Umbilical cord (tissue), 2 donors: ENCODE measurements around the gene ZC3HAV1L. TPM values are rescaled to one million over a fixed set of nuclear protein-coding genes. Genes with fewer than 3 reads are reported as not detected.
"Not testable (repeated sequence)": the region's sequence is repeated elsewhere in the genome, so short reads cannot be mapped to it uniquely, and the experiment has no call there.

Experiments
- DNase-seq: peaks from one replicate; pipeline ENCODE4 v3.0.0-alpha.2; 2015; ENCODE audit warnings: low spot score
- total RNA-seq: library from RNA; depleted of rRNA; stranded (reverse); fragments of >200 nt; gene quantifications from one replicate; pipeline ENCODE4 v1.2.3, GENCODE V29; 2014; ENCODE audit warnings: low replicate concordance; ENCODE audit not compliant: insufficient read depth

The ZC3HAV1L gene
- 28.9 TPM for total RNA-seq

DNA sequence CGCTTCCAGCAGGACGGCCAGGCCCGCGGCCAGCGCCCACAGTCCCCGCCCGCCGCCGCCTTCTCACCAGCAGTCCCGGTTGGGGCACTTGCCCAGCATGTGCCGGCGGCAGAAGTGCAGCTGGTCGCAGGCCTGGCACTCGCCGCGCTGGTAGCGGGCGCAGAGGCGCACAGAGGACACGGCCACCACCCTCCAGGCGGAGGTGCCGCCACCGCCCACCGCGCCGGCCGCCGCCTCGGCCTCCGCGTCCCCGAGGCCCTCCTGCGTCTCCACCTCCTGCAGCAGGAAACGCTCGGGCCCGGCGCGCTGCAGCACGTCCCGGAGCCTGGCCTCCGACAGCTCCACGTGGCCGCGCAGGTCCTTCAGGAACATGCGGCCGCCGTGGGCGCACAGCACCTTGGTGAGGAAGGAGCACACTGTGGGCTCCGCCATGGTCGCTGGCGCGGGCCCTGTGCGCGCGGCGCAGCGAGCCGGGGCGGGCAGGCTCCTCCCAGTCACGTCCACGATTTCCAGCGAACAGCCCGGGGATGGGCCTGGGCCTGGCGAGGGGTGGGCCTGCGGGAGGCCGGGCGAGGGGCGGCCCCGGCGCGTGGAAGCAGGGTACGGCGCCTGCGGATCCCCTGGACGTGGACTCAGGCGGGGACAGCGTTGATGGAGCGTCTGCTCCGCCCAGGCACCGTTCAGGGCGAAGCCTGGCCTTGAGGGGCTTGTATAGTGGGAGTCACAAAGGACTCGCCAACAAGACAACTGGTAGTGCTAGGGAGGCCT, at the start of gene ZC3HAV1L:
Gene ZC3HAV1L (minus strand): TSS at position 457 of the 768 bp plus-strand sequence. CDS start 25 bp downstream, at position 432.
- DNase-seq: peak; percentile 88

DNA sequence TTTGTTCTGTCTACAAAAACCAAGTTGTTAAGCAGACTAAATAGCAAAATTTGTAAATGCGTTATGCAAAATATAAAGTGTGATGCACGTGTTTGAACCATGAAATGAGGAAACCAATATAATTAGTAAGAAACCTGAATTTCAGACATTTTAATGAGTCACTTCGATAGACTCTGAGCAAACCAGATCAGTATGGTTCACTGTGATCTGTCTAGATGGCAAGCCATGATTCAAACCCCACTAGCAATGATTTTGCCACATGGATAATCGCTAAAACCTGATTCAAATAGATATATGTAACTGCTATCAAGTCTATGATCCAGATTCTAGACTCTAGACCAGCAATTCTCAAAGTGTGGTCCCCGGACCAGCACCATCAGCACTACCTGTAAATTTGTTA, 48.9 kb upstream of the ZC3HAV1L start:
- DNase-seq: no peak

DNA sequence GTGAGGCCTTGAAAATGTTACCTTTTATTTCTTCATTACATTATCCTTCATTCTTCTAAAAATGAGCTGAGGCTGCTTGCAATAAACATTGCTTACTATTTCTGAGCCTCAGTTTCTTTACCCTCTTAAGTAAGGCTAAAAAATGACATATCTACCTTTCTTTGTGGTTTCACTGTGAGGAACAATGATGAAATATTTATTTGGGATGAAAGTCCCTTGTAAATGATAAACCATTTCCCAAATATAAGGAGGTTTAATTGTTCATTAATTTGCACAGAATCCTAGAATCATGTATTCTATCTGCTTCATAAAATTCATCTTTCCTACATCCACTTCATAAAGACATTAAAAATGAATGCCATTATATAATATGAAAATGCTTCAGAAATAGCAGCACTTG, 45.7 kb upstream of the ZC3HAV1L start:
- no peak for DNase-seq

DNA sequence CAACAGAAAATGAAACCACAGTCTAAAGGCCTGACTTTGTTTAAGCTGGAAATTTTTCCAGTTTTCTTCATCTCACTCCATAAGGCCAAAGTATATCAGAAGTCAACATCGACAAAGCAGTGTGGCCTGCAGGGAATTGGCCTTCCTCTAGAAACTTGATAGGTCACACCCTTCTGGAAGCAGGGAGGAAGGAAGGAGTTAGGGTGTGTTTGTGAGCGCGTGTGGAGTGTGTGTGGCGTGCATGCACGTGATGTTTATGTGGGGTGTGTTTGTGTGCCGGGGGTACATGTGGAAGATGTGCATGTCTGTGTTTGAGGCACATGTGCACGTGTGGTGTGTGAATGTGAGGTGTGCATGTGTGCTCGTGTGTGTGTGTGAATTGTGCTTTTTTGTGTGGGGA, 45.1 kb upstream of the ZC3HAV1L start:
- DNase-seq: no peak

DNA sequence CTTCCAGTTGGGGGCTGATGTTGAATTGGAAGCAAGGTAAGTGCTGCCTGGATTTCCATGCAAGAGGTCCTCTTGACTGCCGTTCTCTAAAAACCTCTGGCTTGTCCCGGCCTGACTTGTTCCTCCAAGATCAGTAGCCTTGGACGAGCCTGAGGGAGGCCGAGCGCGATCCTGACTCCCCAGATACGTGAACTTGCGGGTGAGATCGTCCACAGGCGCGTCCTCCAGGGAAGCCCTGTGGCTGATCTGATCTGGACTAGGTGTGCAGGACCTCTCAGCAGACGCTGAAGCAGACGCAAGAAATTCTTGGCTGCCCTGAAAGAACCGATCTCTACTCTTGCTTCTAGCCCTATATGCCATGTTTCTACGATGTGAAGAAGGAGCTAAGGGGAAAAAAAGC, 44.0 kb upstream of the ZC3HAV1L start:
- no peak for DNase-seq

DNA sequence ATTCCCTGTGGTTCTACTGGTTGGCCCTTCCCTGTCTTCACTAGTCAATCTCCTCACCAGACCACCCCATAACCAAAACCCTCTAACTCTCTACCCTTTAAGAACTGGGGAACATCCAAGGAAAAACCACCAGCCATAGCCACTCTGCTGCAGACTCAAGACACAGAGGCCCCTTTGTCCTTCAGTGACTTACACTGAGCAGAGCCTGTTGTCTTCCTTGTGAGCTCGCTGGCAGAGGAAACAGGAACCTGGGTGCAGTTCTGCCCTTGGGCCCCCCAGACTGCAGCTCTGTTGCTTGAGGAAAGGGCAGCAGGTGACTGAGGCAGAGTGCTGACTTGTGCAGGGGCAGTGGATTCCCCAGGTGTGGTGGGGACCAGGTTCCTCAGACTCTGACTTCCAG, 43.1 kb upstream of the ZC3HAV1L start:
- no peak for DNase-seq

DNA sequence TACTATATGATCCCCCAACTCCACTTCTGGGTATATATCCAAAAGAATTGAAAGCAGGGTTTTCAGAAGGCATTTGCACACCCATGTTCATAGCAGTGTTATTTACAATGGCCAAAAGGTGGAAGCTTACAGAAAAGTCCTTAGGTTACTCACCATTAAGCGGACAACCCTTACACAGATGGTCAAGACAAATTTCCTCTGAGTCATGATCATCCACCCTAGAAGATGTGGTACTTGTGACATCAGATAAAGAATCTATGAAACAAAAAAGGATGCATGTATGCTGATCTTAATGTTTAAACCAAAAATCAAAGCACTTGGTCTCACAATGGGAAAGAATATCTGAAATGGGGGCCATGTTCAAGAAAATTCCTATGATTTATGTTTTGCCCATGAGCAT, 42.6 kb upstream of the ZC3HAV1L start:
- no peak for DNase-seq

DNA sequence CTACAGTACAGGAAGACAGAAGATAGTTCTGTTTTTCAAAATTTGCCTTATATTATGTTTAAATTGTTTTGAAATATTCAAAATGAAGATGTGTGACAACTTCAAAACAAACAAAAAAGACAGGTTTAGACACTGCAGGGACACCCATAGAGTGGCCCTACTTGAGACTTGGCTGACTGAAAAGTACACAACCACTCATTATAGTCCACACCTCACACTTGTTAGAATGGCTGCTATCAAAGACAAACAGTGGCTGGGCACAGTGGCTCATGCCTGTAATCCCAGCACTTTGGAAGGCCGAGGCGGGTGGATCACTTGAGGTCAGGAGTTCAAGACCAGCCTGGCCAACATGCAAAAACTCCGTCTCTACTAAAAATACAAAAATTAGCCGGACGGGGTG, 41.9 kb upstream of the ZC3HAV1L start:
- DNase-seq: not testable (repeated sequence)

DNA sequence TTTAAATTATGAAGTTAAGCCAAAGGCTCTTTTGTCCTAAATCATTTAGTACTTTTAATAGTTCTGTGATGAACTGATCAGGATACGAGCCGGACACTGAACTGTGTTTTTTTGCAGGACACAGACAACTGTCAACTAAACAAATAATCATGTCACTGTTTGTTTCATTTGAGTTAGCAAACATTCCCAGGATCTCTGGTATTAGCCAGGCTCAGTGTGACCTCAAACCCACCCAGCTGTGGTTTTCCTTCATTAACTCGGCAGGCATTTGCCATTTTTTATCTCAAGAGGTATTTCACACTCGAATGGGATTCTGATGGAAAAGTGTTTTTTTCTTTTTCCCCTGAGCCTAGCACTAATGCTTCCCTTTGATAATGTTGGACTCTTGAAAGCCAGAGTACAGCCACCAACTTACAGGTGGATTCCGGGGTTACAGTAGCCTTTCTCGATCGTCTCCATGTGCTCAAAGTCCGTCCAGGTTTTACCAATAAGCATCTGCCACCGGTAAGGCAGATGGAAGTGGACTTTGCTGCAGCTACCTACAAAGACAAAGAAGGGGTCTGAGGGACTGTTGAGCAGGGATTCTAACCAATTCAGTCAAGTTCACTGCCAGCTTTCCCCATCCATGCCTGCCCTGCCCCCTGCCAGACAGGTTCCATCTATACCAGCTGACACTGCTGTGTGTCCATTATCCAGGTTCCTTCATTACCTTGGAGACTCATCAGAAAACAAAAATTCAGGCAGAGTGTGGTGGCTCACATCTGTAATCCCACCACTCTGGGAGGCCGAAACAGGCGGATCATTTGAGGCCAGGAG, 40.2 kb upstream of the ZC3HAV1L start:
- DNase-seq: no peak

GRCh38 chr7:139075031-139075652, 39.3 kb upstream of the ZC3HAV1L start:
- DNase-seq: peak; percentile 84

GRCh38 chr7:139072796-139073195, 37.0 kb upstream of the ZC3HAV1L start:
- no peak for DNase-seq

- no peak for DNase-seq
Observed at GRCh38 chr7:139071680-139072079, 35.8 kb upstream of the ZC3HAV1L start.

GRCh38 chr7:139068544-139069399, 32.9 kb upstream of the ZC3HAV1L start:
- DNase-seq: no peak

- no peak for DNase-seq
Observed at GRCh38 chr7:139066315-139066714, 30.5 kb upstream of the ZC3HAV1L start.

DNA sequence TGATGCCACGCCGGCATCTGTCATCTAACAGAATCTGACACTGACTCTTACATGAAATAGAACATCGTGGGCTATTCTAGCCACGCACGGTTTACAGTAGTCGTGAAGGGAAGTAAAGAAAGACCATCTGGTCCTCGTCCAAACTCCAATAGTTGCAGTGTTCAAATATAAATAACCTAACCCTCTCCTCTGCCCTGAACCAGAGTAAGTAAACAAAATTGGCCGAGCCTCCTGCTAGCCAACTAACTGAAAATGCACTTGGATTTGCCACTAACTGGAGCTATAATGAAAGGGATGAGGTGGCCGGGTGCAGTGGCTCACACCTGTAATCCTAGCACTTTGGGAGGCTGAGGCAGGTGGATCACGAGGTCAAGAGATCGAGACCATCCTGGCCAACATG, 29.5 kb upstream of the ZC3HAV1L start:
- no peak for DNase-seq

- no peak for DNase-seq
Observed at GRCh38 chr7:139061416-139061815, 25.6 kb upstream of the ZC3HAV1L start.

GRCh38 chr7:139060695-139061237, 24.9 kb upstream of the ZC3HAV1L start:
- no peak for DNase-seq

DNA sequence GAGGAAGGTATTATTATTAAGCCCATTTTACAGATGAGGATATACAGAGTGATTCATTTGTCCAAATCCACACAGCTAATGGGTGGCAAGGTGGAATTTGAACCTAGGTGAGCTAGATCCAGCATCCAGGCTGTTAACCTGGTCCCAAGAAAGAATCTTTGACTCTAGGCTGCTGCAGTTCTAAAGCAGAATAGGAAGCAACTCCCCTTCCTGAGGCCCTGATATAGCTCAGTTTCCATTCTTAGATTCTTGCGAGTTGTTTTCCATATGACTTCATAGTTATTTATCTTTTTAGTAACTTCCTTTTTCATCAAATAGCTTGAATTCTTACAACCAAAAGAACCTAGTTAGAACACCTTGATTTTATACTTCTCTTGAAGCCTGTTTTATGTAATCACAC, 24.1 kb upstream of the ZC3HAV1L start:
- DNase-seq: peak; percentile 15

DNA sequence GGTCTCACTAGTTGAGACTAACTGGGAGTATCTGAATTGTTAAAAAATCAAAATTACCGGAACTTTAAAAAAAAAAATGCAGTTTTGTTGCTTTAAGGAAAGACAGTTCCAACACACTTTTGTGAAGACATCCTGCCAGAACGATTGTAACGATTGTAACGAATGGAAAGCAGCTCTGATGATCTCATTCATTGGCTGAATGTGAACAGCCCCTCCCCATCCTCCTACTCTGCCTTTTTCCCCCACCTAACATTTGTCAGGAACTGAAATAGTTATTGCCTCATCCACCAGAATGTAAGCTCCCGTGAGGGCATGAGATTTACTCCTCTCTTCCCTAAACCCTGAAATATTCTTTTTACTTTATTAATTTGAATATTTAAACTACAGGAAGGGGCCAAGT, 23.1 kb upstream of the ZC3HAV1L start:
- DNase-seq: peak; percentile 10

DNA sequence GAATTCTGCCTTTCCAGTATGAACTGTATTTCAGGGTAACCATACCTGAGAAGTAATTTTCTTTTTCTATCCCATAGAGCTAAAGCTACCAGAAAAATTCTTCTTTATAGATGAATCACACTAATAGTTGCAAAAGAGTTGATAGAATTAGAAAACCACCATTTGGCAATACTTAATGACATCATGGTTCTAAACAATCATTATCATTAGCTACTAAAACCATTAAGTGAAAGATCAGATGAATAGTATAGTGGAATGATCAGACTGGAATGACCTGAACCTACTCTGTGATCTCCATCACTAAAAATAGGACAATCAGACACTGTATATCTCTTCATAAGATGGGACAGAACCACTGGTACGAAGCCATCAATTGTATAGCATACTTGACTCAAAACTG, 19.8 kb upstream of the ZC3HAV1L start:
- DNase-seq: no peak

DNA sequence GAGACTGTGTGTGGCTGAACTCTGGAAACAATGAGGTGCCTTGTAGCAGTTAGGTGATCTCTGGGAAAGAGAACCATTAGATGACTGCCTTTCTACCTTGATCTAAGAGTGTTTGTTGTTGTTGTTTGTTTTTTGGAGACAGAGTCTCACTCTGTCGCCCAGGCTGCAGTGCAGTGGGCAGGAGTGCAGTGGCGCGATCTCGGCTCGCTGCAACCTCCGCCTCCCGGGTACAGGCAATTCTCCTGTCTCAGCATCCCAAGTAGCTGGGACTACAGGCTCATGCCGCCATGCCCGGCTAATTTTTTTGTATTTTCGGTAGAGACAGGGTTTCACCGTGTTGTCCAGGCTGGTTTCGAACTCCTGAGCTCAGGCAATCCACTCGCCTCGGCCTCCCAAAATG, 18.8 kb upstream of the ZC3HAV1L start:
- DNase-seq: not testable (repeated sequence)
